GM10266 (cell line): ENCODE measurements around the gene NT5C2.

Experiments used
- DNase-seq: peaks from one replicate; pipeline ENCODE4 v3.0.0; 2012; ENCODE audit errors: extremely low spot score
- TF ChIP-seq, protein P1 (sequence below): IDR thresholded peaks from 2 replicates; pipeline ENCODE4 v1.5.1; 2012; ENCODE audit warnings: mild to moderate bottlenecking, low read depth; ENCODE audit not compliant: control insufficient read depth, insufficient read depth; ENCODE audit errors: missing control alignments

Gene NT5C2

DNA sequence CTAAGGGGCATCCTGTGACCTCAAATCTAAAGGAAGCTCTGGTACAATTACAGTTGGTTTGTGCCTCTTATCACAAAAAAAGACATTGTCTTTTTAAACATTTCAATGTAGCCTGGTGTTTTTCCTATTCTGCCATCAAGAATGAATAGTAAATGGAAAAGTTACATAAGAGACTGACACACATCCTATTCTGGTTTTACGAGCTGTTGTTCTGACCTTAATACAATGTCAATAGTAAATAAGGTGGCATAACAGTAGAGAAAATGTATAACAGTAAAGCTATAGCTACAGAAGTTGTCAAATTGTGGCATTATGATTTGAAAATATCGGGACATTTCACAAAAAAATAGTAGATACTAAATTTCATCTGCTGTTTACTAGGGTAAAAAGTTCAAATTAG, 88.4 kb downstream of the NT5C2 start:
- no peak for DNase-seq
- TF ChIP-seq, protein P1, sequence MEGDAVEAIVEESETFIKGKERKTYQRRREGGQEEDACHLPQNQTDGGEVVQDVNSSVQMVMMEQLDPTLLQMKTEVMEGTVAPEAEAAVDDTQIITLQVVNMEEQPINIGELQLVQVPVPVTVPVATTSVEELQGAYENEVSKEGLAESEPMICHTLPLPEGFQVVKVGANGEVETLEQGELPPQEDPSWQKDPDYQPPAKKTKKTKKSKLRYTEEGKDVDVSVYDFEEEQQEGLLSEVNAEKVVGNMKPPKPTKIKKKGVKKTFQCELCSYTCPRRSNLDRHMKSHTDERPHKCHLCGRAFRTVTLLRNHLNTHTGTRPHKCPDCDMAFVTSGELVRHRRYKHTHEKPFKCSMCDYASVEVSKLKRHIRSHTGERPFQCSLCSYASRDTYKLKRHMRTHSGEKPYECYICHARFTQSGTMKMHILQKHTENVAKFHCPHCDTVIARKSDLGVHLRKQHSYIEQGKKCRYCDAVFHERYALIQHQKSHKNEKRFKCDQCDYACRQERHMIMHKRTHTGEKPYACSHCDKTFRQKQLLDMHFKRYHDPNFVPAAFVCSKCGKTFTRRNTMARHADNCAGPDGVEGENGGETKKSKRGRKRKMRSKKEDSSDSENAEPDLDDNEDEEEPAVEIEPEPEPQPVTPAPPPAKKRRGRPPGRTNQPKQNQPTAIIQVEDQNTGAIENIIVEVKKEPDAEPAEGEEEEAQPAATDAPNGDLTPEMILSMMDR, result no peak

DNA sequence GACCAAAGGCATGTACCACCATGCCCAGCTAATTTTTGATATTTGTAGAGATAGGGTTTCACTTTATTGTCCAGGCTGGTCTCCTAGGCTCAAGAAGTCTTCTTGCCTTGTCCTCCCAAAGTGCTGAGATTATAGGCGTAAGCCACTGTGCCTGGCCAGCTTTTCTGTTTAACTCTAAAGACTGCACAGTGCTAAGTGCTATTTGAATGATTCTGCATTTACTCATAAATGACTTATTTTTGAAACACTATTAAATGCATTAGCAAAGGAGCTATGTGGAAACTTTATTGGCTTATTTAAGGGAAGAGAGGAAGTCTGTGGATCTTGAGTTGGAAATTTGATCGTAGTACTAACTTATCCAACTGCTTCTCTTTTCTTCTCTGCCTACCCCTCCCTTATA, 89.1 kb downstream of the NT5C2 start:
- TF ChIP-seq, protein P1, result no peak

DNA sequence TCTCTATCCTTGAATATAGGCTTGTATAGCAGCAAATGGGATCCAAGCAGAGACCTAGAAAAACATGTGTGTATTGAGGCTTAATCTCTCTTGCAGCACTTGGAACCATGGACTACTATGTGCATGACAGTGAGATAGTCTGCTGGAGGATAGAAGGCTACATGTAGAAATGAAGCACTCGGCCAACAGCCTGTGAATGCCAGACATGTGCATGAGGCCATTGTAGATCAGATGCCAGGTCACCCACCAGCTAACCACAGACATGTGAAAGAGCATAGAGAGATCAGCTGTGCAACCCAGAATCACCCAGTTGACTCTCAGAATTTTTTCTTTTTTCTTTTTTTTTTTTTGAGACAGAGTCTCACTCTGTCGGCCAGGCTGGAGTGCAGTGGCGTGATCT, 90.9 kb downstream of the NT5C2 start:
- DNase-seq, result no peak
- TF ChIP-seq, protein P1, result no peak

More for the DNA sequence above, 89.1 kb downstream of the NT5C2 start:
- no peak for DNase-seq

DNA sequence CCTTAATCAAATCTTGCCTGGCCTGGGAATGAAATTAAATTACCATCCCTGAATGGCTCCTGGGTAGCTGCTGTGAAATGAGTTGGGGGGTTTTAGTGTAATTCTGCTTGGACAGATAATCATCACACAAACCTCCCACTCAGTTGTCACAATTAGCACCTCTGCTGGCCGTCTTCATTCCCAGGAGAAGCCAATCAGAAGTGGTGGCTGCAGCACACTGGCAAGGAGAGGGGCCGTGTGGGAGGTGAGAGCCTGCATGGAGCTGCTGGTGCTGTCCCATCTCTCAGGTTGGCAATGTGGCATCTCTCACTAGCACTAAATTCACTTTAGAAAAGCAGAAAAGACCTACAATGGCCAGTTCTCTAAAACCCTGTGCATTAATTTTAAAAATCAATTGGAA, 92.5 kb downstream of the NT5C2 start:
- no peak for DNase-seq
- TF ChIP-seq, protein P1, result no peak

DNA sequence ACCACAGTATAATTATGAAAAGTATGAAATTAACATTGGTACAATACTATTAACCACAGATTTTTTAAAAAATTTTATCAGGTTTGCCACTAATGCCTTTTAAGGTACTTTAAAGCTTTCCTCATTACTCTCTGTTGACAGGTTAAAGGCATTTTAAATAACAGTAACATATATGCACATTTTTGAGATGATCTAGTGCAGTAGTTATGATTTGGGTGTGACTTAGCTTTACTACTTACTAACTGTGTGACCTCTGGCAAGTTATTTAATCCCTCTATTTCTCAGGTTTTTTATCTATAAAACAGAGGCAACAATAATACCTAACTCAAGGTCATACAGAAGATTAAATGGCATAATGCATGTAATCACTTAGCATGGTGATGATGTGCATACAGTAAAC, 94.8 kb downstream of the NT5C2 start:
- TF ChIP-seq, protein P1, result no peak
- DNase-seq, result no peak

DNA sequence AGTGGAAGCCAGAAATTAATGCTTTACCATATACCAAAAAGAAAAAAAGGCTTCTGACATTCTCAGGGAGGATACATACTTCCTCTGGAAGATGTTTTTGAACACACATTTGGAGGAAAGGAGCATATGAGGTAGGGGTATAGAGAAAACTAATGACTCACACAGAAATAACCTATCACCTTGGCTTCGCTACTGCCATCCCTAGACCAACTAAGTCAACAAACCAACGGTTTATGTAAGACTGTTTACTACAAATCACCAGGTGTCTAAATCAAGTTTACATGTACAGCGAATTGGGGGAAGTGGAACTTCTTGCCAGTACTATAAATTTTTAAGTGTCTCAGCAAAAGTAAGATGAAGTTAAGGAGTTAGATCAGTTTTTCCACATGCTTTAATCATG, 96.9 kb downstream of the NT5C2 start:
- TF ChIP-seq, protein P1, result no peak
- DNase-seq, result no peak

DNA sequence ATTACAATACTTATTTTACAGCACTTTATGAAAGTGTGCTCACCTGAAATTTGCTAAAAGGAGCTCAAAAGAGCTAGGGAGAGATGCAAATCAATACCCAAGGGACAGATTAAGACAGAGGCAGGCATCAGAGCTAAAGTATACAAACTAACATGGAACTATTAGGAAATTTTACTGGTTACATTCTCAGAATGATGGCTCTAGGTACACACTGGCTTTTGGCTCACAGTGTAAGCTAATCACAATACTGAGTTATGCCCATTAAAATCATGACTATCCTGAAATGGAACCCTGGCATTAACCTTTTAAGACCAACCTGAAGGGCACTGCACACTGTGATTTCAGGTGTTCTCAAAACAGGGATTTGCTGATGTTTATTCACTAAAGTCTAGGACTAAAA, 98.1 kb downstream of the NT5C2 start:
- no peak for DNase-seq
- TF ChIP-seq, protein P1, result no peak
